Neutrophil (primary cell): ENCODE data around the gene TENT5C.

ENCODE experiments used
- H3K27ac ChIP-seq: fragments of 200-600 bp; sonication (generic); 2 replicates; pipeline ENCODE4 v1.5.1; 2016; ENCODE audit warnings: mild to moderate bottlenecking, moderate library complexity
- H3K27me3 ChIP-seq: fragments of 200-600 bp; sonication (generic); 2 replicates; pipeline ENCODE4 v1.6.0; 2016; ENCODE audit warnings: mild to moderate bottlenecking
- H3K36me3 ChIP-seq: fragments of 200-600 bp; sonication (generic); 2 replicates; pipeline ENCODE4 v1.5.1; 2017
- H3K4me1 ChIP-seq, 2 experiments: fragments of 200-600 bp in 1 of 2; sonication (generic) in 1 of 2; 1 replicate in 1 of 2; 2 replicates in 1 of 2; pipeline versions ENCODE4 v1.5.1 to v1.6.1; 2013 to 2016; ENCODE audit warnings: low read depth in 1 of 2, low read length in 1 of 2, mild to moderate bottlenecking in 1 of 2, moderate library complexity in 1 of 2; ENCODE audit not compliant: control insufficient read depth in 1 of 2, insufficient read depth in 1 of 2
- H3K4me3 ChIP-seq, 2 experiments: fragments of 200-600 bp in 1 of 2; sonication (generic) in 1 of 2; 1 replicate in 1 of 2; 2 replicates in 1 of 2; pipeline ENCODE4 v1.5.1; 2013 to 2016; ENCODE audit warnings: low read depth in 1 of 2, low read length in 1 of 2, mild to moderate bottlenecking in 1 of 2, moderate library complexity in 1 of 2
- H3K9me3 ChIP-seq: fragments of 200-600 bp; sonication (generic); 2 replicates; pipeline ENCODE4 v1.5.1; 2016
- CTCF ChIP-seq: fragments of 200-600 bp; sonication (generic); IDR thresholded peaks from 2 replicates; pipeline ENCODE4 v1.5.1; 2016; ENCODE audit warnings: antibody characterized with exemption

The TENT5C gene

GRCh38 chr1:117578466-117578865, 27.4 kb upstream of the TENT5C start:
- TF ChIP-seq CTCF, result no peak
- no peaks in the 10 kb centered on the region for H3K27me3 ChIP-seq
- H3K9me3 ChIP-seq, result no peaks in the 10 kb centered on the region

GRCh38 chr1:117579221-117579906, 26.5 kb upstream of the TENT5C start:
- H3K36me3 ChIP-seq, result no peaks in the 10 kb centered on the region
- H3K27ac ChIP-seq, result no peak overlapping the region
- H3K4me1 ChIP-seq, result no peaks in the 10 kb centered on the region
- no peaks in the 10 kb centered on the region for H3K9me3 ChIP-seq
- no peak overlapping the region for H3K4me3 ChIP-seq
- TF ChIP-seq CTCF, result no peak
- no peaks in the 10 kb centered on the region for H3K27me3 ChIP-seq

More at GRCh38 chr1:117578466-117578865, 27.4 kb upstream of the TENT5C start:
- Histone ChIP-seq H3K36me3 (no peaks in the 10 kb centered on the region), H3K27ac (no peak overlapping the region), H3K4me3 (no peak overlapping the region), H3K4me1 (no peaks in the 10 kb centered on the region)

GRCh38 chr1:117580436-117580835, 25.4 kb upstream of the TENT5C start:
- no peak overlapping the region for H3K4me3 ChIP-seq
- no peaks in the 10 kb centered on the region for H3K36me3 ChIP-seq
- no peaks in the 10 kb centered on the region for H3K9me3 ChIP-seq
- no peaks in the 10 kb centered on the region for H3K27me3 ChIP-seq
- no peak overlapping the region for H3K27ac ChIP-seq
- no peak for TF ChIP-seq CTCF
- no peaks in the 10 kb centered on the region for H3K4me1 ChIP-seq

GRCh38 chr1:117580882-117581281, 25.0 kb upstream of the TENT5C start:
- H3K36me3 ChIP-seq, result no peaks in the 10 kb centered on the region
- no peaks in the 10 kb centered on the region for H3K4me1 ChIP-seq
- no peaks in the 10 kb centered on the region for H3K27me3 ChIP-seq
- H3K9me3 ChIP-seq, result no peaks in the 10 kb centered on the region
- no peak overlapping the region for H3K27ac ChIP-seq
- TF ChIP-seq CTCF, result no peak
- no peak overlapping the region for H3K4me3 ChIP-seq

GRCh38 chr1:117581391-117581943, 24.4 kb upstream of the TENT5C start:
- Histone ChIP-seq H3K36me3 (no peaks in the 10 kb centered on the region), H3K4me3 (no peak overlapping the region), H3K4me1 (no peaks in the 10 kb centered on the region), H3K27ac (no peak overlapping the region), H3K27me3 (no peaks in the 10 kb centered on the region), H3K9me3 (no peaks in the 10 kb centered on the region)
- TF ChIP-seq CTCF, result no peak
